AG09309 (cell line): ENCODE results near the gene DRICH1.

Experiments used
- DNase-seq: peaks from one replicate; pipeline ENCODE4 v3.0.0-alpha.2; 2010; ENCODE audit warnings: low read depth
- H3K4me3 ChIP-seq: 2 replicates; pipeline ENCODE4 v1.5.1; 2011; ENCODE audit warnings: mild to moderate bottlenecking, low read depth, low read length, moderate library complexity; ENCODE audit not compliant: control insufficient read depth
- TF ChIP-seq, protein P1 (sequence below): IDR thresholded peaks from 2 replicates; pipeline ENCODE4 v1.5.1; 2011; ENCODE audit warnings: mild to moderate bottlenecking, low read depth, low read length, inconsistent platforms; ENCODE audit not compliant: insufficient read depth, control insufficient read depth; ENCODE audit errors: missing control alignments

Gene DRICH1

DNA sequence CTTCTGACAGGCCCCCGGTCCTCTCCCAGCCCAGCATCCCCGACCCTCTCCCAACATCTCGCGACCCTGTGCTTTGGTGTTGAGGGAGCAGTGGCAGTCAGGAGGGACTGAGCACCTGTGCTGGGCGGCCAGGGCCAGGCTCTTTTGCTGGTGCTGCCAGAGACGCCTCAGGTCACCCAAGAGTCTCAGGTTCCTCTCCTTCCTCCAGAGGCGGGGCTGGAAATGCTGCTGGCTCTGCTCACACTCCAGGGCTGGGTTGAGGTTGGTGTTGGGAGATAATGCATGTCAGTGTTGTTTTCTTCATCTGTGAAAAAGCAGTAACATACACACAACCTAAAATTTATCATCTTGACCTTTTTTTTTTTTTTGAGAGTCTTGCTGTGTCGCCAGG, 50.9 kb downstream of the DRICH1 start:
- no peak overlapping the region for H3K4me3 ChIP-seq
- no peak for DNase-seq
- TF ChIP-seq, protein P1, sequence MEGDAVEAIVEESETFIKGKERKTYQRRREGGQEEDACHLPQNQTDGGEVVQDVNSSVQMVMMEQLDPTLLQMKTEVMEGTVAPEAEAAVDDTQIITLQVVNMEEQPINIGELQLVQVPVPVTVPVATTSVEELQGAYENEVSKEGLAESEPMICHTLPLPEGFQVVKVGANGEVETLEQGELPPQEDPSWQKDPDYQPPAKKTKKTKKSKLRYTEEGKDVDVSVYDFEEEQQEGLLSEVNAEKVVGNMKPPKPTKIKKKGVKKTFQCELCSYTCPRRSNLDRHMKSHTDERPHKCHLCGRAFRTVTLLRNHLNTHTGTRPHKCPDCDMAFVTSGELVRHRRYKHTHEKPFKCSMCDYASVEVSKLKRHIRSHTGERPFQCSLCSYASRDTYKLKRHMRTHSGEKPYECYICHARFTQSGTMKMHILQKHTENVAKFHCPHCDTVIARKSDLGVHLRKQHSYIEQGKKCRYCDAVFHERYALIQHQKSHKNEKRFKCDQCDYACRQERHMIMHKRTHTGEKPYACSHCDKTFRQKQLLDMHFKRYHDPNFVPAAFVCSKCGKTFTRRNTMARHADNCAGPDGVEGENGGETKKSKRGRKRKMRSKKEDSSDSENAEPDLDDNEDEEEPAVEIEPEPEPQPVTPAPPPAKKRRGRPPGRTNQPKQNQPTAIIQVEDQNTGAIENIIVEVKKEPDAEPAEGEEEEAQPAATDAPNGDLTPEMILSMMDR: no peak

- no peak overlapping the region for H3K4me3 ChIP-seq
- no peak for DNase-seq
- TF ChIP-seq, protein P1: no peak
Observed at GRCh38 chr22:23580576-23581259, 51.4 kb downstream of the DRICH1 start.

- H3K4me3 ChIP-seq: no peak within 1 kb of the TSS
- DNase-seq: no peak
- TF ChIP-seq, protein P1: no peak
Observed at GRCh38 chr22:23579870-23580575, 52.1 kb downstream of the DRICH1 start, which contains the start of gene IGLL1. TSS of gene IGLL1 (minus strand) at chr22:23580290. CDS start at chr22:23580190, 100 bp downstream.

DNA sequence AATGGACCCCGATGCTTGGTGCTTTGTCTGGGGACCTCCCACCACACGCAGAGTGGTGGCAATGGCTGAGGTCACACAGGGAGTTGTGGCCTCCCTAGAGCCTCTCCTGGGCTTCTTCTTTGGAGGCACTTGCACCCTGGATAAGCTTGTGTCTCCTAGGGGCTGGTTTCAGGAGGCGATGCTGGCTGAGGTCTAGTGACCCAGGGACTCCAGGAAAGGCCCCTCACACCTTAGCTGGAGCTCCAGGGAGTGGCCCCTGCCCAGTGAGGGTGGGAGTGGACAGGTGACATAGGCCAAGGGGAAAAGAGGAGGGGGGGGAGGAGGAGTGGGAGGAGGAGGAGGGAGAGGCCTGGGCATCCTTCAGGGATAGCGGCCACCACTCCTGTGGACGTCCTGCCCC, 52.8 kb downstream of the DRICH1 start:
- H3K4me3 ChIP-seq: no peak overlapping the region
- TF ChIP-seq, protein P1: no peak
- no peak for DNase-seq

GRCh38 chr22:23578306-23578705, 53.8 kb downstream of the DRICH1 start:
- TF ChIP-seq, protein P1: no peak
- no peak for DNase-seq
- H3K4me3 ChIP-seq: no peak overlapping the region

DNA sequence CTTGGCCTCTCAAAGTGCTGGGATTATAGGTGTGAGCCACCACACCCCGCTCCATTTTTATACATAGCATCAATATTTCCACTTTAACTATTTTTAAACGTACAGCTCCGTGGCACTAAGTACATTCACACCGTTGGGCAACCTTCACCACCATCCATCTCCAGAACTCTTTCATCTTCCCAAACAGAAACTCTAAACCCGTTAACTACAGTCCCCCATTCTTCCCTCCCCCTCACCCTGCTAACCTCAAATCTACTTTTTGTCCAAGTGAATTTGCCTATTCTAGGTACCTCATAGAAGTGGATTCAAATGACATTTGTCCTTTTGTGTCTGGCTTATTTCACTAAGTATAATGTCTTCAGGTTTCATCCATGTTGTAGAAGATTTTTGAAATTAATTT, 55.4 kb downstream of the DRICH1 start:
- no peak overlapping the region for H3K4me3 ChIP-seq
- TF ChIP-seq, protein P1: no peak
- DNase-seq: no peak

DNA sequence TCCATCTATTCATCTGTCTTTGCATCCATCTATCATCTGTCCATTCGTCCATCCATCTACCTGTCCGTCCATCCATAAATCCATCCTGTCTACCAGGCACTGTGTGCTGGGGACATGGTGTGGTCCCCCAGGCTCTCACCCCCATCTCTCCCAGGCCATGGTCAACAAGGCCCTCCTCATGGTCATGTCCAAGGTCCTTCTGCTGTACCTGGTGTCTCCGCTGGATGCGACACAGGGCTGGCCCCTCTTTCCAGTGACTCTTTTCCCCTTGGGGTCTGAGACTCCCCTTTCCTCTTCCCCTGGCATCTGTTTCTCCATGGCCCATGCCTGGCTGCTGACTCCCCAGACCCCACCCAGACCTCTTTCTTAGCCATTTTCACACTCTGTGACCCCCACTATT, 56.5 kb downstream of the DRICH1 start:
- DNase-seq: no peak
- TF ChIP-seq, protein P1: no peak
- no peak overlapping the region for H3K4me3 ChIP-seq
